ENCODE data around the gene TRAF4.
"Not testable (repeated sequence)": the region's sequence is repeated elsewhere in the genome, so short reads cannot be mapped to it uniquely, and the experiment has no call there.

TRAF4 gene

DNA sequence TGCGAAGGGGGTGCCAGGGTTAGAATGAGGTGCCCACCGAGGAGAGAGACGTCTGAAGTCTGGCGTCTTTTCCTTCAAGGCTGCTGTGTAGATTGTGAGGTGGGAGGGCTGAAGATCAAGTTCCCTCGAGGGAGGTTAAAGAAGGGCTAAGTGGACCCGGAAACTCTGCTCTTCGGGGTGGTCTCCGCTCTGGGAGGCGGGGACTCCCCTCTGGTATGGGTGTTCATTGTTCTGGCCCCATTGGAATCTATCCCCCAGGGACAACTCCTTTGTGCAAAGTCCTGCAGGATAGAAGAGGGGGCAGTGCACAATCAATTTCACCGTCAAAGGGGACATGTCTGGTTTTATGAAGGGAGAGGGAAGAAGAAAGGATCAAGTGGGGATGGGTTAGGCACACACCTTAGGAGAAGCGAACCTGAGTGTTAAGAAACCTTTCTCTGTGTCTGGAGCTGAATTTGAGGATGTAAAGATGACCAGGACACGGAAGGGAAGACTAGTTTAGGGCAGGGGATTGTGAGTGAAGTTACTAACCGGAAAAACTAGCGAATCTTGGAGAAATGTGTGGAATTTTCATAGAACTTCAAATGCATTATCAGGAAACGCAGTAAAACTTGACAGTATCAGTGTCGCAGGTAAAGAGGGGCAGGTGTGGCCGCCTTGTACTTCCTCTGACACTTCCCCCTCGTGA, 25.3 kb upstream of the TRAF4 start:
- H3K27me3 Mint-ChIP-seq, result peaks cover 13% of the 10 kb centered on the region
- H3K4me1 Mint-ChIP-seq, result peaks cover 45% of the 10 kb centered on the region
- peak overlapping the region; percentile 66 for H3K4me3 Mint-ChIP-seq
- no peaks in the 10 kb centered on the region for H3K9me3 Mint-ChIP-seq
- H3K36me3 Mint-ChIP-seq (ENCODE audit: insufficient read depth), result peaks cover 46% of the 10 kb centered on the region
- no peak for DNase-seq (ENCODE audit: low spot score in 2 of 2)
- ATAC-seq (replicated peaks; ENCODE audit: extremely low read depth, poor library complexity, severe bottlenecking), result no peak
- peak overlapping the region; percentile 63 for H3K27ac Mint-ChIP-seq (ENCODE audit: low read depth)

GRCh38 chr17:28719021-28719433, 24.8 kb upstream of the TRAF4 start:
- no peak for ATAC-seq (replicated peaks; ENCODE audit: extremely low read depth, poor library complexity, severe bottlenecking)
- Mint-ChIP-seq H3K4me3 (peak overlapping the region; percentile 100), H3K27me3 (peaks cover 13% of the 10 kb centered on the region), H3K27ac (ENCODE audit: low read depth) (peak overlapping the region; percentile 98), H3K9me3 (no peaks in the 10 kb centered on the region), H3K4me1 (peaks cover 49% of the 10 kb centered on the region), H3K36me3 (ENCODE audit: insufficient read depth) (peaks cover 49% of the 10 kb centered on the region)
- DNase-seq (ENCODE audit: low spot score in 2 of 2), result no peak

- Mint-ChIP-seq H3K4me1 (peaks cover 63% of the 10 kb centered on the region), H3K9me3 (no peaks in the 10 kb centered on the region), H3K27ac (ENCODE audit: low read depth) (peak overlapping the region; percentile 98), H3K27me3 (peaks cover 6% of the 10 kb centered on the region), H3K4me3 (peak overlapping the region; percentile 100), H3K36me3 (ENCODE audit: insufficient read depth) (peaks cover 56% of the 10 kb centered on the region)
- no peak for ATAC-seq (replicated peaks; ENCODE audit: extremely low read depth, poor library complexity, severe bottlenecking)
- no peak for DNase-seq (ENCODE audit: low spot score in 2 of 2)
Measured at GRCh38 chr17:28720247-28720996, 23.4 kb upstream of the TRAF4 start.

DNA sequence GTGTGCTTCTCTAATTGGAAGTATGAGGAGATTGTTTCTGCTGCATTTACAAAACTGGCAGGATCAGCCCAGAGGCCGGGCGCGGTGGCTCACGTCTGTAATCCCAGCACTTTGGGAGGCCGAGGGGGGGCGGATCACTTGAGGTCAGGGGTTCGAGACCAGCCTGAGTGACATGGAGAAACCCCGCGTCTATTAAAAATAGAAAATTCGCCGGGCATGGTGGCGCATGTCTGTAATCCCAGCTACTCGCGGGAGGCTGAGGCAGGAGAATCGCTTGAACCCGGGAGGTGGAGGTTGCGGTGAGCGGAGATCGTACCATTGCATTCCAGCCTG, 22.8 kb upstream of the TRAF4 start:
- H3K36me3 Mint-ChIP-seq (ENCODE audit: insufficient read depth), result peaks cover 60% of the 10 kb centered on the region
- H3K9me3 Mint-ChIP-seq; ATAC-seq (replicated peaks; ENCODE audit: extremely low read depth, poor library complexity, severe bottlenecking); DNase-seq (ENCODE audit: low spot score in 2 of 2); H3K27me3 Mint-ChIP-seq: not testable (repeated sequence)
- peaks cover 67% of the 10 kb centered on the region for H3K4me1 Mint-ChIP-seq
- peak overlapping the region; percentile 98 for H3K27ac Mint-ChIP-seq (ENCODE audit: low read depth)
- peak overlapping the region; percentile 100 for H3K4me3 Mint-ChIP-seq

DNA sequence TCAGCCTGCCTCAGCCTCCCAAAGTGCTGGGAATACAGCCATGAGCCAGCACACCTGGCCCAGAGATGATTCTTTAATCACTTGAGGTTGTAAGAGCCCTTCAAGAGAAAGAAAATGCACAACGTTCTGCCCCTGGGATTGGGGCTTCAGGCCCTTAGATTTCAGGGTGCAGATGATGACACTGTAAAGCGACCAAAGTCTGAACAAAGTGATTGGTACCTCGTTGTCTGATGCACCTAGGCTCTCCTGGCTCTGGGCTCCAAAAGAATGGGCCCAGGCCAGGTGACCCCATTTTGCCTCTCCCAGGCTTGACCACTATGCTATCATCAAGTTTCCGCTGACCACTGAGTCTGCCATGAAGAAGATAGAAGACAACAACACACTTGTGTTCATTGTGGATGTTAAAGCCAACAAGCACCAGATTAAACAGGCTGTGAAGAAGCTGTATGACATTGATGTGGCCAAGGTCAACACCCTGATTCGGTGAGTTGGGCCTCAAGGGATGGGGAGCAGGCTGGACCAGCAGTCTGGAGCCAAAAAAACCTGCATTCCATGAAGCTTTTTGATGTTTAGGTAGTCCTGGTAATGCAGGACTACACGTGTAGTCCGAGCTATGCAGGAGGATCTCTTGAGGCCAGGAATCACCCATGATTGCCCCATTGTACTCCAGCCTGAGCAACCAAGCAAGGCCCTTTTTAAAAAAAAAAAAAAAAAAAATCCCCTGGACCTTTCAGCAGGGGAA, 21.2 kb upstream of the TRAF4 start:
- peaks cover 63% of the 10 kb centered on the region for H3K36me3 Mint-ChIP-seq (ENCODE audit: insufficient read depth)

GRCh38 chr17:28723159-28723835, 20.5 kb upstream of the TRAF4 start:
- Mint-ChIP-seq H3K4me1 (peaks cover 81% of the 10 kb centered on the region), H3K36me3 (ENCODE audit: insufficient read depth) (peaks cover 69% of the 10 kb centered on the region), H3K4me3 (no peak overlapping the region), H3K27me3 (no peaks in the 10 kb centered on the region), H3K27ac (ENCODE audit: low read depth) (no peak overlapping the region), H3K9me3 (no peaks in the 10 kb centered on the region)
- DNase-seq (ENCODE audit: low spot score in 2 of 2) (no peak), ATAC-seq (replicated peaks; ENCODE audit: extremely low read depth, poor library complexity, severe bottlenecking) (no peak)

More for the DNA sequence above, 21.2 kb upstream of the TRAF4 start:
- peaks cover 78% of the 10 kb centered on the region for H3K4me1 Mint-ChIP-seq
- no peaks in the 10 kb centered on the region for H3K9me3 Mint-ChIP-seq
- DNase-seq (ENCODE audit: low spot score in 2 of 2) (no peak), ATAC-seq (replicated peaks; ENCODE audit: extremely low read depth, poor library complexity, severe bottlenecking) (no peak)
- peak overlapping the region; percentile 98 for H3K27ac Mint-ChIP-seq (ENCODE audit: low read depth)
- H3K4me3 Mint-ChIP-seq, result peak overlapping the region; percentile 100
- no peaks in the 10 kb centered on the region for H3K27me3 Mint-ChIP-seq

GRCh38 chr17:28723836-28724499, 19.8 kb upstream of the TRAF4 start:
- H3K27me3 Mint-ChIP-seq; ATAC-seq (replicated peaks; ENCODE audit: extremely low read depth, poor library complexity, severe bottlenecking); H3K9me3 Mint-ChIP-seq; DNase-seq (ENCODE audit: low spot score in 2 of 2): not testable (repeated sequence)
- Mint-ChIP-seq H3K4me1 (peaks cover 79% of the 10 kb centered on the region), H3K36me3 (ENCODE audit: insufficient read depth) (peaks cover 75% of the 10 kb centered on the region), H3K27ac (ENCODE audit: low read depth) (peak overlapping the region; percentile 74), H3K4me3 (peak overlapping the region; percentile 94)

DNA sequence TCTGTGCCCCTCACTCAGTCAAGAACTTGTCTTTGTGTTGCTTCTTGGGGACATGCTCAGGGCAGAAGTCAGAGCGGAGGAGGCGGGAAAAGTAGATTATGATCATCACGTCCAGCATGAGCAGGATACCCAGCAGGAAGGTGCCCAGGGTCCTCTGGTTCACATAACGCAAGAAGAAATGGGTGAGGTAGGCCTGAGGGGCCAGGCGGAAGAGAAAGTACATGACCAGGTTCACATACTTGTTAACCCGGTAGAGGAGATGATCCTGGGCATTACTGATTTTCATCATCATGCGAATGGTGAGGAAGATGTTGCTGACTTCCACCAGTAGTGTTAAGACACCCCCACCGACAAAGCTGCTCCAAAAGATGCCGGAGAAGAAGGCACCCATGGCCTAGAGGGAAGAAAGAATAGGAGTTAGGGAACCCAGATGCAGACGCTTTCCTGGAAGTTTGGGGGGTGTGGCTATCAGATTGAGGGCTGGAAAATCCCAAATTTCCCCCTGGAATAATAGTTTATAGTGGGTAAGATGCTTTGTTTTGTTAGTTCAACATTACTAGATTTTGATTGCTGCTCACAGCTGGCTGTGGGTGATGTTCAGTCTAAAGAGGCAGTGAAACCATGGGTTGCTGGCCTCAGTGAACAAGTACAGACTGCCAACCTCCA, 19.2 kb upstream of the TRAF4 start:
- H3K4me3 Mint-ChIP-seq, result peak overlapping the region; percentile 94
- H3K4me1 Mint-ChIP-seq, result peaks cover 79% of the 10 kb centered on the region
- H3K9me3 Mint-ChIP-seq, result no peaks in the 10 kb centered on the region
- H3K27ac Mint-ChIP-seq (ENCODE audit: low read depth), result peak overlapping the region; percentile 74
- H3K36me3 Mint-ChIP-seq (ENCODE audit: insufficient read depth), result peaks cover 73% of the 10 kb centered on the region
- ATAC-seq (replicated peaks; ENCODE audit: extremely low read depth, poor library complexity, severe bottlenecking) (no peak), DNase-seq (ENCODE audit: low spot score in 2 of 2) (no peak)
- no peaks in the 10 kb centered on the region for H3K27me3 Mint-ChIP-seq

DNA sequence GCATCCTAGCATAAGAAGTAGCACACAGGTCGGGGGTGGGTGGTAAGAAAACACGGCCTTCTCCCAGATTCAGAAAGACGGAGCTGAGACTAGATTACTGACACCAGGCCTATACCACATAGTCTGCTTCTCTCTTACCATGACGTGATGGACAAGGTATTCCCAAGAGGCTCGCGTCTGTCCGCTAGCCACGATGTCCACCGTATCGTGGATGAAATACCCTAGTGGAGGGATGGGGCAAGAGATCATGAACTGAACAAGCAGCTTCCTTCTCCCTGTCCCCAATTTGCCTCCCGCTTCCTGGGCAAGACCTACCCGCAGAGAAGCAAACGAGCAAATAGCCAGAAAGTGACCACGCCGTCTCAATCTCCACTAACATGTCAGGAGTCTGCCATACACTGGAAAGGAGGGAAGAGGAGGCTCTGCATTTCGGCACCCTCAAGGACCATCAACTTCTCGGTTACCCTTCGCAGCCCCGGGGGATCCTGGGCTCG, 18.6 kb upstream of the TRAF4 start:
- no peak for ATAC-seq (replicated peaks; ENCODE audit: extremely low read depth, poor library complexity, severe bottlenecking)
- H3K4me1 Mint-ChIP-seq, result peaks cover 77% of the 10 kb centered on the region
- H3K9me3 Mint-ChIP-seq, result no peaks in the 10 kb centered on the region
- peak overlapping the region; percentile 94 for H3K4me3 Mint-ChIP-seq
- peaks cover 67% of the 10 kb centered on the region for H3K36me3 Mint-ChIP-seq (ENCODE audit: insufficient read depth)
- DNase-seq (ENCODE audit: low spot score in 2 of 2), result no peak
- no peaks in the 10 kb centered on the region for H3K27me3 Mint-ChIP-seq
- H3K27ac Mint-ChIP-seq (ENCODE audit: low read depth), result peak overlapping the region; percentile 86

DNA sequence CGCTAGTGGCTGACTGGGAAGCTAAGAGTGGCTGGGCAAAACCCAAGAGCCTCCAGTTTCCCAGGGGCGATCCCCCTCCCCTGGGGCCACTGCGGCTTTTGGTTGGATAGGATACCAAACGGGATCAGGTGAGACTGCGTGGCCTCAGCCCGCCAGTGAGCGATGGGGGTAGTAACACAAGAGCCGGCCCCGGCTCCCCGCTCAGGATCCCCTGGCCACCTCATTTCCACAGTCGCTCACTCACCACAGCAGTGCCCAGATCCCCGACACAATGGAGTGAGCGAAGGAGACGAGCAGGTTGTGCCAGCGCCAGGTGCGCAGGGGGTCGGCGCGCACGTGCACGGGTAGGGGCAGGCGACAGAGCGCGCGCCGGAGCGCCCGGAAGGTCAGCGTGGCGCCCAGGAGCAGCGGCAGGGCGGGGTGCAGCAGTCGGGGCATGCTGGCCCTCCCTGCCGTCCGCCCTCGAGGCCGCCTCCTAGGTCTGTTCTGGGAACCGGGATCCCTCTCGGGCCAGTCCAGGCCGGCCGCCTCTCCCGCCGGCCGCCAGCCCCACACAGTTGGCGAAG, 18.1 kb upstream of the TRAF4 start:
- H3K4me3 Mint-ChIP-seq, result peak overlapping the region; percentile 94
- peaks cover 71% of the 10 kb centered on the region for H3K4me1 Mint-ChIP-seq
- H3K9me3 Mint-ChIP-seq, result no peaks in the 10 kb centered on the region
- peaks cover 62% of the 10 kb centered on the region for H3K36me3 Mint-ChIP-seq (ENCODE audit: insufficient read depth)
- no peak for DNase-seq (ENCODE audit: low spot score in 2 of 2)
- no peak for ATAC-seq (replicated peaks; ENCODE audit: extremely low read depth, poor library complexity, severe bottlenecking)
- no peaks in the 10 kb centered on the region for H3K27me3 Mint-ChIP-seq
- H3K27ac Mint-ChIP-seq (ENCODE audit: low read depth), result peak overlapping the region; percentile 98

GRCh38 chr17:28726226-28726626, 17.6 kb upstream of the TRAF4 start, which contains the start of gene TLCD1:
TLCD1 (minus strand) TSS chr17:28726233; CDS start chr17:28726097, 136 bp downstream.
- Mint-ChIP-seq H3K9me3 (no peaks in the 10 kb centered on the region), H3K4me3 (peak within 1 kb of the TSS; percentile 94), H3K27ac (ENCODE audit: low read depth) (peak within 1 kb of the TSS; percentile 98), H3K4me1 (peaks cover 67% of the 10 kb centered on the region), H3K36me3 (ENCODE audit: insufficient read depth) (peaks cover 57% of the 10 kb centered on the region), H3K27me3 (no peaks in the 10 kb centered on the region)
- DNase-seq (ENCODE audit: low spot score in 2 of 2), result peak; percentile 60 to 63
- peak; percentile 44 for ATAC-seq (replicated peaks; ENCODE audit: extremely low read depth, poor library complexity, severe bottlenecking)
